ENCODE measurements around the gene CDCA8. TPM values are rescaled to one million over a fixed set of nuclear protein-coding genes. Genes with fewer than 3 reads are reported as not detected.

Gene CDCA8
- total and polyA plus RNA-seq, 2 of the 13 experiments (the other 11 are each of a cell fraction or from before 2014, with no cell fraction given) = 24.1 to 38.6 TPM

DNA sequence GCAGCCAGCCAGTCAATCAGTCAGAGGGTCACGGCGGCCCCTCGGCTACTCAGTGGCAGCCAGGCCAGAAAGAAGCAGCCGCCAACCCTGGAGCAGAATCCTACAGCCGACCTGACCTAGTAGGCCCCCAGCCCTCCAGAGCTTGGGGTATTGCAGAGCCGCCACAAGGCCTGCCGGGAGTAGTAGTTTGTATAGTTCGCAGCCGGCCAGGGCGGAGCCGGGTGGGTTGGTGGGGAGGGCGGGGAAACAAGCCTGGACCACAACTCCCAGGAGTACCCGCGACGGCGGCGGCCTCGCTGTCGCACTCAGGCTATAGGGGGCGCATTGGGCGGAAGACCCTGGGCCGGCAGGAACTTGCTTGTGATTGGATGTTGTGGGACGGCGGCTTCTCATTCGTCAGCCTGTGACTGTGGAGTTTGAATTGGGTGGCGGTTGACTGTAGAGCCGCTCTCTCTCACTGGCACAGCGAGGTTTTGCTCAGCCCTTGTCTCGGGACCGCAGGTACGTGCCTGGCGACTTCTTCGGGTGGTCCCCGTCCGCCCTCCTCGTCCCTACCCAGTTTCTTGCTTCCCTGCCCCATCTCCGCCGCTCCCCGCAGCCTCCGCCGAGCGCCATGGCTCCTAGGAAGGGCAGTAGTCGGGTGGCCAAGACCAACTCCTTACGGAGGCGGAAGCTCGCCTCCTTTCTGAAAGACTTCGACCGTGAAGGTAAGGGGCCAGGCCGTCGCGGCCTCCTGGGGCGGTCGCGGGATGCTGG is at the start of gene CDCA8 (continued):
- TF ChIP-seq RFX5 (IDR thresholded peaks at IDR 0.05; ENCODE audit: low read depth, low read length) (peak; percentile 59; the same call in 1 of the 2 replicates), BRCA1 (CRISPR knock-in tag; IDR thresholded peaks at IDR 0.05) (peak; percentile 69; the same call in 1 of the 2 replicates), SALL2 (CRISPR knock-in tag; IDR thresholded peaks at IDR 0.05) (peak; percentile 45; the same call in 1 of the 2 replicates), ATF1 (CRISPR knock-in tag; IDR thresholded peaks at IDR 0.05) (peak; percentile 88), FOXM1 (CRISPR knock-in tag; IDR thresholded peaks at IDR 0.05) (peak; percentile 83; the same call in 1 of the 2 replicates), KDM5A (IDR thresholded peaks at IDR 0.05; ENCODE audit: borderline replicate concordance, low read length) (peak; percentile 91), SOX6 (IDR thresholded peaks at IDR 0.05) (no peak), SOX6 (CRISPR knock-in tag; IDR thresholded peaks at IDR 0.05) (peak; percentile 10; the same call in 1 of the 2 replicates), ZNF329 (CRISPR knock-in tag; IDR thresholded peaks at IDR 0.05; ENCODE audit: low read depth) (no peak; the same call in 1 of the 2 replicates), NFYB (CRISPR knock-in tag; IDR thresholded peaks at IDR 0.05) (peak; percentile 92), CCDC6 (CRISPR knock-in tag; IDR thresholded peaks at IDR 0.05) (0 out of 2 replicates have a peak, but pooled peaks have one; percentile 21), HDAC1 (CRISPR knock-in tag; IDR thresholded peaks at IDR 0.05) (peak; percentile 96), MXD4 (CRISPR knock-in tag; IDR thresholded peaks at IDR 0.05) (peak; percentile 61; the same call in 1 of the 2 replicates), KMT2B (CRISPR knock-in tag; IDR thresholded peaks at IDR 0.05) (no peak)
- TF ChIP-seq, protein P1, sequence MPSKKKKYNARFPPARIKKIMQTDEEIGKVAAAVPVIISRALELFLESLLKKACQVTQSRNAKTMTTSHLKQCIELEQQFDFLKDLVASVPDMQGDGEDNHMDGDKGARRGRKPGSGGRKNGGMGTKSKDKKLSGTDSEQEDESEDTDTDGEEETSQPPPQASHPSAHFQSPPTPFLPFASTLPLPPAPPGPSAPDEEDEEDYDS (CRISPR knock-in tag; IDR thresholded peaks at IDR 0.05) = peak; percentile 48
- TF ChIP-seq, protein P2, sequence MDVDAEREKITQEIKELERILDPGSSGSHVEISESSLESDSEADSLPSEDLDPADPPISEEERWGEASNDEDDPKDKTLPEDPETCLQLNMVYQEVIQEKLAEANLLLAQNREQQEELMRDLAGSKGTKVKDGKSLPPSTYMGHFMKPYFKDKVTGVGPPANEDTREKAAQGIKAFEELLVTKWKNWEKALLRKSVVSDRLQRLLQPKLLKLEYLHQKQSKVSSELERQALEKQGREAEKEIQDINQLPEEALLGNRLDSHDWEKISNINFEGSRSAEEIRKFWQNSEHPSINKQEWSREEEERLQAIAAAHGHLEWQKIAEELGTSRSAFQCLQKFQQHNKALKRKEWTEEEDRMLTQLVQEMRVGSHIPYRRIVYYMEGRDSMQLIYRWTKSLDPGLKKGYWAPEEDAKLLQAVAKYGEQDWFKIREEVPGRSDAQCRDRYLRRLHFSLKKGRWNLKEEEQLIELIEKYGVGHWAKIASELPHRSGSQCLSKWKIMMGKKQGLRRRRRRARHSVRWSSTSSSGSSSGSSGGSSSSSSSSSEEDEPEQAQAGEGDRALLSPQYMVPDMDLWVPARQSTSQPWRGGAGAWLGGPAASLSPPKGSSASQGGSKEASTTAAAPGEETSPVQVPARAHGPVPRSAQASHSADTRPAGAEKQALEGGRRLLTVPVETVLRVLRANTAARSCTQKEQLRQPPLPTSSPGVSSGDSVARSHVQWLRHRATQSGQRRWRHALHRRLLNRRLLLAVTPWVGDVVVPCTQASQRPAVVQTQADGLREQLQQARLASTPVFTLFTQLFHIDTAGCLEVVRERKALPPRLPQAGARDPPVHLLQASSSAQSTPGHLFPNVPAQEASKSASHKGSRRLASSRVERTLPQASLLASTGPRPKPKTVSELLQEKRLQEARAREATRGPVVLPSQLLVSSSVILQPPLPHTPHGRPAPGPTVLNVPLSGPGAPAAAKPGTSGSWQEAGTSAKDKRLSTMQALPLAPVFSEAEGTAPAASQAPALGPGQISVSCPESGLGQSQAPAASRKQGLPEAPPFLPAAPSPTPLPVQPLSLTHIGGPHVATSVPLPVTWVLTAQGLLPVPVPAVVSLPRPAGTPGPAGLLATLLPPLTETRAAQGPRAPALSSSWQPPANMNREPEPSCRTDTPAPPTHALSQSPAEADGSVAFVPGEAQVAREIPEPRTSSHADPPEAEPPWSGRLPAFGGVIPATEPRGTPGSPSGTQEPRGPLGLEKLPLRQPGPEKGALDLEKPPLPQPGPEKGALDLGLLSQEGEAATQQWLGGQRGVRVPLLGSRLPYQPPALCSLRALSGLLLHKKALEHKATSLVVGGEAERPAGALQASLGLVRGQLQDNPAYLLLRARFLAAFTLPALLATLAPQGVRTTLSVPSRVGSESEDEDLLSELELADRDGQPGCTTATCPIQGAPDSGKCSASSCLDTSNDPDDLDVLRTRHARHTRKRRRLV (CRISPR knock-in tag; IDR thresholded peaks at IDR 0.05) = peak; percentile 11; the same call in 1 of the 2 replicates
- TF ChIP-seq, protein P3, sequence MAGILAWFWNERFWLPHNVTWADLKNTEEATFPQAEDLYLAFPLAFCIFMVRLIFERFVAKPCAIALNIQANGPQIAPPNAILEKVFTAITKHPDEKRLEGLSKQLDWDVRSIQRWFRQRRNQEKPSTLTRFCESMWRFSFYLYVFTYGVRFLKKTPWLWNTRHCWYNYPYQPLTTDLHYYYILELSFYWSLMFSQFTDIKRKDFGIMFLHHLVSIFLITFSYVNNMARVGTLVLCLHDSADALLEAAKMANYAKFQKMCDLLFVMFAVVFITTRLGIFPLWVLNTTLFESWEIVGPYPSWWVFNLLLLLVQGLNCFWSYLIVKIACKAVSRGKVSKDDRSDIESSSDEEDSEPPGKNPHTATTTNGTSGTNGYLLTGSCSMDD (CRISPR knock-in tag; IDR thresholded peaks at IDR 0.05) = no peak
- TF ChIP-seq, protein P4, sequence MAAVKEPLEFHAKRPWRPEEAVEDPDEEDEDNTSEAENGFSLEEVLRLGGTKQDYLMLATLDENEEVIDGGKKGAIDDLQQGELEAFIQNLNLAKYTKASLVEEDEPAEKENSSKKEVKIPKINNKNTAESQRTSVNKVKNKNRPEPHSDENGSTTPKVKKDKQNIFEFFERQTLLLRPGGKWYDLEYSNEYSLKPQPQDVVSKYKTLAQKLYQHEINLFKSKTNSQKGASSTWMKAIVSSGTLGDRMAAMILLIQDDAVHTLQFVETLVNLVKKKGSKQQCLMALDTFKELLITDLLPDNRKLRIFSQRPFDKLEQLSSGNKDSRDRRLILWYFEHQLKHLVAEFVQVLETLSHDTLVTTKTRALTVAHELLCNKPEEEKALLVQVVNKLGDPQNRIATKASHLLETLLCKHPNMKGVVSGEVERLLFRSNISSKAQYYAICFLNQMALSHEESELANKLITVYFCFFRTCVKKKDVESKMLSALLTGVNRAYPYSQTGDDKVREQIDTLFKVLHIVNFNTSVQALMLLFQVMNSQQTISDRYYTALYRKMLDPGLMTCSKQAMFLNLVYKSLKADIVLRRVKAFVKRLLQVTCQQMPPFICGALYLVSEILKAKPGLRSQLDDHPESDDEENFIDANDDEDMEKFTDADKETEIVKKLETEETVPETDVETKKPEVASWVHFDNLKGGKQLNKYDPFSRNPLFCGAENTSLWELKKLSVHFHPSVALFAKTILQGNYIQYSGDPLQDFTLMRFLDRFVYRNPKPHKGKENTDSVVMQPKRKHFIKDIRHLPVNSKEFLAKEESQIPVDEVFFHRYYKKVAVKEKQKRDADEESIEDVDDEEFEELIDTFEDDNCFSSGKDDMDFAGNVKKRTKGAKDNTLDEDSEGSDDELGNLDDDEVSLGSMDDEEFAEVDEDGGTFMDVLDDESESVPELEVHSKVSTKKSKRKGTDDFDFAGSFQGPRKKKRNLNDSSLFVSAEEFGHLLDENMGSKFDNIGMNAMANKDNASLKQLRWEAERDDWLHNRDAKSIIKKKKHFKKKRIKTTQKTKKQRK (IDR thresholded peaks at IDR 0.05; ENCODE audit: low read length) = no peak
- TF ChIP-seq, protein P5, sequence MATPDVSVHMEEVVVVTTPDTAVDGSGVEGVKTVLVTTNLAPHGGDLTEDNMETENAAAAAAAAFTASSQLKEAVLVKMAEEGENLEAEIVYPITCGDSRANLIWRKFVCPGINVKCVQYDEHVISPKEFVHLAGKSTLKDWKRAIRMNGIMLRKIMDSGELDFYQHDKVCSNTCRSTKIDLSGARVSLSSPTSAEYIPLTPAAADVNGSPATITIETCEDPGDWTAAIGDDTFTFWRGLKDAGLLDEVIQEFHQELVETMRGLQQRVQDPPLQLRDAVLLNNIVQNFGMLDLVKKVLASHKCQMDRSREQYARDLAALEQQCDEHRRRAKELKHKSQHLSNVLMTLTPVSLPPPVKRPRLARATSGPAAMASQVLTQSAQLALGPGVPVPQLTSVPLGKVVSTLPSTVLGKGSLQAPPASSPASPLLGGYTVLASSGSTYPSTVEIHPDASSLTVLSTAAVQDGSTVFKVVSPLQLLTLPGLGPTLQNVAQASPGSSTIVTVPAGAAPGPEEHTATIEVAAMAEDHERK (CRISPR knock-in tag; IDR thresholded peaks at IDR 0.05; ENCODE audit: low read depth) = peak; percentile 47

Measured in HepG2 (cell line).